HepG2 (cell line): ENCODE results near the gene SEMA4C. TPM values are rescaled to one million over a fixed set of nuclear protein-coding genes. Genes with fewer than 3 reads are reported as not detected.

Experiments
- BCL6 ChIP-seq: IDR thresholded peaks from 2 replicates; pipeline ENCODE4 v1.6.1; 2016; ENCODE audit warnings: missing genetic modification reagents, missing compliant biosample characterization
- ESRRA ChIP-seq: sonication (generic); formaldehyde crosslinking; IDR thresholded peaks from 2 replicates; pipeline ENCODE4 v1.5.1; 2020; ENCODE audit warnings: mild to moderate bottlenecking, low read depth, missing genetic modification reagents
- ETV5 ChIP-seq: IDR thresholded peaks from 2 replicates; pipeline ENCODE4 v1.6.1; 2018; ENCODE audit warnings: missing biosample characterization, missing genetic modification reagents, inconsistent platforms, borderline replicate concordance
- FOSL2 ChIP-seq: sonication (generic); formaldehyde crosslinking; IDR thresholded peaks from 2 replicates; pipeline ENCODE4 v1.4.0; 2020; ENCODE audit warnings: missing genetic modification reagents
- MAZ ChIP-seq, 2 experiments: sonication (generic) in 1 of 2; formaldehyde crosslinking in 1 of 2; IDR thresholded peaks; 2 replicates each; pipeline versions ENCODE4 v1.5.0 to v1.6.1; 2012 to 2020; ENCODE audit warnings: low read depth in 2 of 2, mild to moderate bottlenecking in 2 of 2, borderline replicate concordance in 1 of 2, improper control_type of control experiment in 1 of 2, low read length in 1 of 2, missing genetic modification reagents in 1 of 2, moderate library complexity in 1 of 2
- NCOA2 ChIP-seq: sonication (generic); formaldehyde crosslinking; IDR thresholded peaks from 2 replicates; pipeline ENCODE4 v1.8.0; 2022; ENCODE audit warnings: inconsistent platforms
- NONO ChIP-seq, 2 experiments: fragments of 450-650 bp in 1 of 2; sonication (generic) in 1 of 2; formaldehyde crosslinking in 1 of 2; IDR thresholded peaks in 1 of 2; conservative IDR thresholded peaks in 1 of 2; 2 replicates each; pipeline versions ENCODE4 v1.6.1 to v1.8.0; 2017 to 2022; ENCODE audit warnings: mild to moderate bottlenecking in 1 of 2, missing genetic modification reagents in 1 of 2, moderate library complexity in 1 of 2
- POLR2AphosphoS2 ChIP-seq: IDR thresholded peaks from 2 replicates; pipeline ENCODE4 v1.6.1; 2011; ENCODE audit warnings: low read depth, low read length, improper control_type of control experiment
- SKI ChIP-seq: fragments of 450-650 bp; IDR thresholded peaks from one replicate; pipeline ENCODE4 v1.6.1; 2018; ENCODE audit warnings: mild to moderate bottlenecking; ENCODE audit not compliant: partially characterized antibody
- SP1 ChIP-seq, 2 experiments: fragments of 450-650 bp in 1 of 2; sonication (generic) in 1 of 2; formaldehyde crosslinking in 1 of 2; IDR thresholded peaks; 2 replicates each; pipeline versions ENCODE4 v1.4.0 to v1.6.1; 2016 to 2020; ENCODE audit warnings: missing genetic modification reagents in 1 of 2
- ZFP36L1 ChIP-seq: sonication (generic); formaldehyde crosslinking; IDR thresholded peaks from 2 replicates; pipeline ENCODE4 v1.8.0; 2022; ENCODE audit warnings: mild to moderate bottlenecking, missing genetic modification reagents, moderate library complexity
- ZNF101 ChIP-seq: sonication (generic); formaldehyde crosslinking; IDR thresholded peaks from 2 replicates; pipeline ENCODE4 v1.4.0; 2020; ENCODE audit warnings: mild to moderate bottlenecking, low read depth, missing genetic modification reagents, borderline replicate concordance
- ZNF256 ChIP-seq: sonication (generic); formaldehyde crosslinking; conservative IDR thresholded peaks from 2 replicates; pipeline ENCODE4 v1.4.0; 2020; ENCODE audit warnings: missing genetic modification reagents
- ZNF564 ChIP-seq: sonication (generic); formaldehyde crosslinking; IDR thresholded peaks from 2 replicates; pipeline ENCODE4 v1.8.1; 2023; ENCODE audit warnings: mild to moderate bottlenecking, missing genetic modification reagents
- polyA plus RNA-seq, 8 experiments: library from polyadenylated mRNA; depleted of rRNA in 3 of 8; stranded (reverse) in 7 of 8; unstranded in 1 of 8; fragments of >200 nt; fragmentation: Illumina TruSeq in 4 of 8; extraction: Trizol in 4 of 8; gene quantifications; 2 replicates each; pipeline versions ENCODE4 v1.2.1 to v1.2.3, GENCODE V29; 2011 to 2016; ENCODE audit warnings: low read depth in 4 of 8, missing spikeins in 1 of 8, mixed read lengths in 1 of 8; ENCODE audit not compliant: insufficient read depth in 1 of 8
- total RNA-seq, 5 experiments: library from RNA; depleted of rRNA; stranded (reverse); fragments of >200 nt; fragmentation: Illumina TruSeq; extraction: Trizol; gene quantifications; 2 replicates each; pipeline ENCODE4 v1.2.3, GENCODE V29; 2016; ENCODE audit warnings: low read depth in 1 of 5
- TF ChIP-seq, protein P1 (sequence below): sonication (generic); formaldehyde crosslinking; IDR thresholded peaks from 2 replicates; pipeline ENCODE4 v1.4.0; 2020; ENCODE audit warnings: missing genetic modification reagents
- TF ChIP-seq, protein P2 (sequence below): IDR thresholded peaks from 2 replicates; pipeline ENCODE4 v1.6.1; 2016; ENCODE audit warnings: low read depth, borderline replicate concordance
- TF ChIP-seq, protein P3 (sequence below): sonication (generic); formaldehyde crosslinking; IDR thresholded peaks from 2 replicates; pipeline ENCODE4 v1.4.0; 2020; ENCODE audit warnings: mild to moderate bottlenecking, missing genetic modification reagents
- TF ChIP-seq, protein P4 (sequence below): sonication (generic); formaldehyde crosslinking; IDR thresholded peaks from 2 replicates; pipeline ENCODE4 v1.4.0; 2020; ENCODE audit warnings: mild to moderate bottlenecking, missing genetic modification reagents

SEMA4C gene
- total and polyA plus RNA-seq, 2 of the 13 experiments (the other 11 are each of a cell fraction or from before 2014, with no cell fraction given), result 25.9 to 46.6 TPM

DNA sequence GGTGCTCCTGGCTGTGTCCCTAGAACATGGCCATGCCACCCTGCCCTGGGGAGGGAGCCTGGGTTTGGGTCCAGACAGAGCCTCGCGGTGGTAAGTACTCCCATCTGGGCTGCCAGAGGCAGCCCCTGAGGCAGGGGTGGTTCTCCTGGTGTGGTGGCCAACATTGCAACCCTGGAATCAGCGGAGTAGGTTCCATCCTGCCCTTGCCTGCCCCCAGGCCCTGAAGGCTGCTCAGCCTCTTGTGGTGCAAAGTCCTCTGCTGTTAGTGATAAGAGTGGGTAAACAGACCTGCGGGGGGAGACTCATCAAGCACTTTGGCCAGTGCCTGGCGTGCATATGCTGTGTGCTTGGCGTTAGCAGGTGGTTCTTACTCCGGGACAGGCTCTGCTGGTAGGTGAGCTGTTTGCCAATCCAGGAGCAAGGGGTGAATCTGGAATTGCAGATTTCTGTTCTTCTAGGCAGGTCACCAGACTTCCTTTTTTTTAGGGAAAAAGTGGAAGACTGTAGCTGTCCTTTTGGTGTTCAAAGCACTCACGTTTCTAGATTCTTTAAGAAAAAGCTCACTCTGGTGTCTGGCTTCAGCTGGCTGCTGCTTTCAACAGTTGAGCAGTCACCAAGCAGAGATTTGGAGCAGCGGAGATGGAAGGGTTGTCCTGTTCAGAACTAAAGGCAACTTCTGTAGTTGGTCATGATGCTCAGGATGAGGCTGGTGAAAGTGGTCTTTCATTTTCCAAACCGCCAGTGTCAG lies 50.6 kb downstream of the SEMA4C start (continued):
- TF ChIP-seq, protein P1, sequence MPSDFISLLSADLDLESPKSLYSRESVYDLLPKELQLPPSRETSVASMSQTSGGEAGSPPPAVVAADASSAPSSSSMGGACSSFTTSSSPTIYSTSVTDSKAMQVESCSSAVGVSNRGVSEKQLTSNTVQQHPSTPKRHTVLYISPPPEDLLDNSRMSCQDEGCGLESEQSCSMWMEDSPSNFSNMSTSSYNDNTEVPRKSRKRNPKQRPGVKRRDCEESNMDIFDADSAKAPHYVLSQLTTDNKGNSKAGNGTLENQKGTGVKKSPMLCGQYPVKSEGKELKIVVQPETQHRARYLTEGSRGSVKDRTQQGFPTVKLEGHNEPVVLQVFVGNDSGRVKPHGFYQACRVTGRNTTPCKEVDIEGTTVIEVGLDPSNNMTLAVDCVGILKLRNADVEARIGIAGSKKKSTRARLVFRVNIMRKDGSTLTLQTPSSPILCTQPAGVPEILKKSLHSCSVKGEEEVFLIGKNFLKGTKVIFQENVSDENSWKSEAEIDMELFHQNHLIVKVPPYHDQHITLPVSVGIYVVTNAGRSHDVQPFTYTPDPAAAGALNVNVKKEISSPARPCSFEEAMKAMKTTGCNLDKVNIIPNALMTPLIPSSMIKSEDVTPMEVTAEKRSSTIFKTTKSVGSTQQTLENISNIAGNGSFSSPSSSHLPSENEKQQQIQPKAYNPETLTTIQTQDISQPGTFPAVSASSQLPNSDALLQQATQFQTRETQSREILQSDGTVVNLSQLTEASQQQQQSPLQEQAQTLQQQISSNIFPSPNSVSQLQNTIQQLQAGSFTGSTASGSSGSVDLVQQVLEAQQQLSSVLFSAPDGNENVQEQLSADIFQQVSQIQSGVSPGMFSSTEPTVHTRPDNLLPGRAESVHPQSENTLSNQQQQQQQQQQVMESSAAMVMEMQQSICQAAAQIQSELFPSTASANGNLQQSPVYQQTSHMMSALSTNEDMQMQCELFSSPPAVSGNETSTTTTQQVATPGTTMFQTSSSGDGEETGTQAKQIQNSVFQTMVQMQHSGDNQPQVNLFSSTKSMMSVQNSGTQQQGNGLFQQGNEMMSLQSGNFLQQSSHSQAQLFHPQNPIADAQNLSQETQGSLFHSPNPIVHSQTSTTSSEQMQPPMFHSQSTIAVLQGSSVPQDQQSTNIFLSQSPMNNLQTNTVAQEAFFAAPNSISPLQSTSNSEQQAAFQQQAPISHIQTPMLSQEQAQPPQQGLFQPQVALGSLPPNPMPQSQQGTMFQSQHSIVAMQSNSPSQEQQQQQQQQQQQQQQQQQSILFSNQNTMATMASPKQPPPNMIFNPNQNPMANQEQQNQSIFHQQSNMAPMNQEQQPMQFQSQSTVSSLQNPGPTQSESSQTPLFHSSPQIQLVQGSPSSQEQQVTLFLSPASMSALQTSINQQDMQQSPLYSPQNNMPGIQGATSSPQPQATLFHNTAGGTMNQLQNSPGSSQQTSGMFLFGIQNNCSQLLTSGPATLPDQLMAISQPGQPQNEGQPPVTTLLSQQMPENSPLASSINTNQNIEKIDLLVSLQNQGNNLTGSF (CRISPR knock-in tag), result peak; percentile 36
- TF ChIP-seq NCOA2 (peak; percentile 93), ZNF564 (no peak; the same call in 1 of the 2 replicates), ZNF101 (CRISPR knock-in tag) (no peak), POLR2AphosphoS2 (no peak), FOSL2 (peak; percentile 91), NONO (IDR thresholded peaks at IDR 0.05) (no peak), NONO (CRISPR knock-in tag; conservative IDR thresholded peaks at IDR 0.05) (peak; percentile 94), SP1 (IDR thresholded peaks at IDR 0.05) (no peak), SP1 (CRISPR knock-in tag; IDR thresholded peaks at IDR 0.05) (peak; percentile 76), BCL6 (CRISPR knock-in tag) (peak; percentile 90), ZFP36L1 (CRISPR knock-in tag) (0 out of 2 replicates have a peak, but pooled peaks have one; percentile 76), ESRRA (peak; percentile 91), MAZ (IDR thresholded peaks at IDR 0.05; ENCODE audit: borderline replicate concordance, low read depth, low read length) (peak; percentile 77; the same call in 1 of the 2 replicates), MAZ (CRISPR knock-in tag; IDR thresholded peaks at IDR 0.05; ENCODE audit: low read depth) (peak; percentile 93), ZNF256 (CRISPR knock-in tag) (peak; percentile 82; the same call in 1 of the 2 replicates), ETV5 (peak; percentile 74; the same call in 1 of the 2 replicates), SKI (peak; percentile 85)
- TF ChIP-seq, protein P2, sequence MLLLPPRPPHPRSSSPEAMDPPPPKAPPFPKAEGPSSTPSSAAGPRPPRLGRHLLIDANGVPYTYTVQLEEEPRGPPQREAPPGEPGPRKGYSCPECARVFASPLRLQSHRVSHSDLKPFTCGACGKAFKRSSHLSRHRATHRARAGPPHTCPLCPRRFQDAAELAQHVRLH (CRISPR knock-in tag), result peak; percentile 90; the same call in 1 of the 2 replicates
- TF ChIP-seq, protein P3, sequence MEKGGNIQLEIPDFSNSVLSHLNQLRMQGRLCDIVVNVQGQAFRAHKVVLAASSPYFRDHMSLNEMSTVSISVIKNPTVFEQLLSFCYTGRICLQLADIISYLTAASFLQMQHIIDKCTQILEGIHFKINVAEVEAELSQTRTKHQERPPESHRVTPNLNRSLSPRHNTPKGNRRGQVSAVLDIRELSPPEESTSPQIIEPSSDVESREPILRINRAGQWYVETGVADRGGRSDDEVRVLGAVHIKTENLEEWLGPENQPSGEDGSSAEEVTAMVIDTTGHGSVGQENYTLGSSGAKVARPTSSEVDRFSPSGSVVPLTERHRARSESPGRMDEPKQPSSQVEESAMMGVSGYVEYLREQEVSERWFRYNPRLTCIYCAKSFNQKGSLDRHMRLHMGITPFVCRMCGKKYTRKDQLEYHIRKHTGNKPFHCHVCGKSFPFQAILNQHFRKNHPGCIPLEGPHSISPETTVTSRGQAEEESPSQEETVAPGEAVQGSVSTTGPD (CRISPR knock-in tag), result peak; percentile 97
- TF ChIP-seq, protein P4, sequence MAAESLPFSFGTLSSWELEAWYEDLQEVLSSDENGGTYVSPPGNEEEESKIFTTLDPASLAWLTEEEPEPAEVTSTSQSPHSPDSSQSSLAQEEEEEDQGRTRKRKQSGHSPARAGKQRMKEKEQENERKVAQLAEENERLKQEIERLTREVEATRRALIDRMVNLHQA (CRISPR knock-in tag), result no peak
